T-helper 2 cell treated with Interferon-gamma antibody and Interleukin-4, amounts not matched to agents 100 ng/mL and 5 ng/mL, for 36 hours (primary cell): ENCODE measurements around the gene EFCAB11. TPM values are rescaled to one million over a fixed set of nuclear protein-coding genes. Genes with fewer than 3 reads are reported as not detected.

Experiments
- intact Hi-C: fragments of 100-400 bp; cut with micrococcal nuclease; formaldehyde crosslinking; loops from one replicate; pipeline ENCODE4 v1.15.1; 2023
- total RNA-seq: library from RNA; stranded (reverse); gene quantifications from 2 replicates; pipeline ENCODE4 v1.2.3, GENCODE V29; 2022

EFCAB11 gene
- 6.4 and 6.5 TPM in 2 replicates for total RNA-seq

- intact Hi-C loops = loop anchor here (1.0 to 10.0 kb wide), 9 partner anchors 302 to 1962 kb away; partner anchors contain the start of genes CALM1, FOXN3, GALC and PSMC1
These were observed at the start of gene EFCAB11 for GRCh38 chr14:89954070-89955021. Gene EFCAB11 (minus strand): TSS chr14:89954730. CDS start chr14:89954660, 70 bp downstream.

GRCh38 chr14:90003526-90004307 is 49.2 kb upstream of the EFCAB11 start:
- intact Hi-C loops = no loop called here

GRCh38 chr14:90000935-90001334 is 46.4 kb upstream of the EFCAB11 start:
- intact Hi-C loops = no loop called here

GRCh38 chr14:89996963-89997362 is 42.4 kb upstream of the EFCAB11 start:
- intact Hi-C loops = no loop called here

GRCh38 chr14:89992273-89992672 is 37.7 kb upstream of the EFCAB11 start:
- intact Hi-C loops = no loop called here

GRCh38 chr14:89990623-89991275 is 36.2 kb upstream of the EFCAB11 start:
- intact Hi-C loops = no loop called here

- intact Hi-C loops = no loop called here
These were observed 35.7 kb upstream of the EFCAB11 start for GRCh38 chr14:89990218-89990617.

- intact Hi-C loops = no loop called here
These were observed 34.3 kb upstream of the EFCAB11 start for GRCh38 chr14:89988787-89989186.

- intact Hi-C loops = no loop called here
These were observed 32.6 kb upstream of the EFCAB11 start for GRCh38 chr14:89987161-89987475.

- intact Hi-C loops = no loop called here
These were observed 32.1 kb upstream of the EFCAB11 start for GRCh38 chr14:89986462-89987160.

- intact Hi-C loops = no loop called here
These were observed 28.8 kb upstream of the EFCAB11 start for GRCh38 chr14:89983375-89983774.

GRCh38 chr14:89978656-89979055 is 24.1 kb upstream of the EFCAB11 start:
- intact Hi-C loops = no loop called here

- intact Hi-C loops = no loop called here
These were observed 23.1 kb upstream of the EFCAB11 start for GRCh38 chr14:89977668-89978067.

GRCh38 chr14:89973234-89973823 is 18.8 kb upstream of the EFCAB11 start:
- intact Hi-C loops = loop anchor here (1.0 to 5.0 kb wide), 2 partner anchors 89 to 262 kb away; partner anchors contain the start of gene KCNK13

- intact Hi-C loops = no loop called here
These were observed 11.3 kb upstream of the EFCAB11 start for GRCh38 chr14:89965839-89966238.

- intact Hi-C loops = no loop called here
These were observed 8.9 kb upstream of the EFCAB11 start for GRCh38 chr14:89963288-89963978.

- intact Hi-C loops = no loop called here
These were observed 6.4 kb upstream of the EFCAB11 start for GRCh38 chr14:89960914-89961313.

- intact Hi-C loops = loop anchor here (5.0 to 10.0 kb wide), 5 partner anchors 422 to 1968 kb away; partner anchors contain the start of genes GALC, RPS6KA5 and ZC3H14
These were observed 5.4 kb upstream of the EFCAB11 start for GRCh38 chr14:89959853-89960445.

- intact Hi-C loops = loop anchor here (5.0 to 10.0 kb wide), 5 partner anchors 423 to 1967 kb away; partner anchors contain the start of genes GALC, RPS6KA5 and ZC3H14
These were observed 4.4 kb upstream of the EFCAB11 start for GRCh38 chr14:89958966-89959365.
